ENCODE measurements around the gene RER1.

GRCh38 chr1:2433936-2434655 lies 42.5 kb downstream of the RER1 start:
- TF ChIP-seq, protein P1, sequence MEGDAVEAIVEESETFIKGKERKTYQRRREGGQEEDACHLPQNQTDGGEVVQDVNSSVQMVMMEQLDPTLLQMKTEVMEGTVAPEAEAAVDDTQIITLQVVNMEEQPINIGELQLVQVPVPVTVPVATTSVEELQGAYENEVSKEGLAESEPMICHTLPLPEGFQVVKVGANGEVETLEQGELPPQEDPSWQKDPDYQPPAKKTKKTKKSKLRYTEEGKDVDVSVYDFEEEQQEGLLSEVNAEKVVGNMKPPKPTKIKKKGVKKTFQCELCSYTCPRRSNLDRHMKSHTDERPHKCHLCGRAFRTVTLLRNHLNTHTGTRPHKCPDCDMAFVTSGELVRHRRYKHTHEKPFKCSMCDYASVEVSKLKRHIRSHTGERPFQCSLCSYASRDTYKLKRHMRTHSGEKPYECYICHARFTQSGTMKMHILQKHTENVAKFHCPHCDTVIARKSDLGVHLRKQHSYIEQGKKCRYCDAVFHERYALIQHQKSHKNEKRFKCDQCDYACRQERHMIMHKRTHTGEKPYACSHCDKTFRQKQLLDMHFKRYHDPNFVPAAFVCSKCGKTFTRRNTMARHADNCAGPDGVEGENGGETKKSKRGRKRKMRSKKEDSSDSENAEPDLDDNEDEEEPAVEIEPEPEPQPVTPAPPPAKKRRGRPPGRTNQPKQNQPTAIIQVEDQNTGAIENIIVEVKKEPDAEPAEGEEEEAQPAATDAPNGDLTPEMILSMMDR (IDR thresholded peaks at IDR 0.05 in 8 of 11, conservative IDR thresholded peaks at IDR 0.05 in 3 of 11), result no peak
- TF ChIP-seq POLR2AphosphoS5 (IDR thresholded peaks at IDR 0.05), result no peak

All from spleen (tissue), 7 donors.